Fibroblast of lung (primary cell): Measurements from ENCODE around the gene OR10J5. TPM values are rescaled to one million over a fixed set of nuclear protein-coding genes. Genes with fewer than 3 reads are reported as not detected.

Experiments used
- DNase-seq, 2 donors: peaks; one replicate each; pipeline versions ENCODE4 v3.0.0 to v3.0.0-alpha.2; 2010; ENCODE audit warnings: low read depth in 2 of 2
- H2AFZ ChIP-seq: 2 replicates; pipeline ENCODE4 v1.5.1; 2012; ENCODE audit warnings: low read length, control low read depth, inconsistent platforms
- H3K27ac ChIP-seq: 2 replicates; pipeline ENCODE4 v1.5.1; 2011; ENCODE audit warnings: low read length, control low read depth; ENCODE audit not compliant: insufficient read depth
- H3K27me3 ChIP-seq: 2 replicates; pipeline ENCODE4 v1.5.1; 2011; ENCODE audit warnings: mild to moderate bottlenecking, low read length; ENCODE audit not compliant: control insufficient read depth, insufficient read depth
- H3K36me3 ChIP-seq: 2 replicates; pipeline ENCODE4 v1.5.1; 2011; ENCODE audit warnings: low read length; ENCODE audit not compliant: control insufficient read depth, insufficient read depth
- H3K4me1 ChIP-seq: 2 replicates; pipeline ENCODE4 v1.5.1; 2011; ENCODE audit warnings: low read length; ENCODE audit not compliant: control insufficient read depth, insufficient read depth; ENCODE audit errors: extremely low read depth
- H3K4me2 ChIP-seq: 2 replicates; pipeline ENCODE4 v1.5.1; 2011; ENCODE audit warnings: low read length, control low read depth; ENCODE audit not compliant: insufficient read depth; ENCODE audit errors: extremely low read depth
- H3K4me3 ChIP-seq, 4 experiments: fragments of 200-600 bp in 1 of 4; sonication (generic) in 1 of 4; replicated peaks in 1 of 4; 2 replicates each; pipeline ENCODE4 v1.5.1; 2011 to 2016; ENCODE audit warnings: low read length in 4 of 4, low read depth in 3 of 4, mild to moderate bottlenecking in 3 of 4, control low read depth in 2 of 4, inconsistent platforms in 1 of 4, mixed read lengths in 1 of 4; ENCODE audit not compliant: insufficient read depth in 1 of 4; ENCODE audit errors: control extremely low read depth in 1 of 4
- H3K79me2 ChIP-seq: 2 replicates; pipeline ENCODE4 v1.5.1; 2012; ENCODE audit warnings: mild to moderate bottlenecking, low read length, inconsistent platforms; ENCODE audit not compliant: control insufficient read depth, insufficient read depth
- H3K9ac ChIP-seq: 2 replicates; pipeline ENCODE4 v1.5.1; 2011; ENCODE audit warnings: mild to moderate bottlenecking, low read length, control low read depth; ENCODE audit not compliant: insufficient read depth
- H3K9me3 ChIP-seq: 2 replicates; pipeline ENCODE4 v1.5.1; 2012; ENCODE audit warnings: low read depth, low read length; ENCODE audit not compliant: control insufficient read depth, insufficient read depth
- H4K20me1 ChIP-seq: 2 replicates; pipeline ENCODE4 v1.5.1; 2011; ENCODE audit warnings: low read length; ENCODE audit not compliant: control insufficient read depth, insufficient read depth; ENCODE audit errors: extremely low read depth
- CTCF ChIP-seq, 2 donors: IDR thresholded peaks in 1 of 2; conservative IDR thresholded peaks in 1 of 2; 1 replicate in 1 of 2; 2 replicates in 1 of 2; pipeline ENCODE4 v1.5.1; 2011 to 2012; ENCODE audit warnings: low read length in 2 of 2, control low read depth in 1 of 2, inconsistent platforms in 1 of 2, low read depth in 1 of 2, mild to moderate bottlenecking in 1 of 2
- EZH2 ChIP-seq: IDR thresholded peaks from 2 replicates; pipeline ENCODE4 v1.5.1; 2012; ENCODE audit warnings: low read length, control low read depth, mild to moderate bottlenecking; ENCODE audit errors: missing control alignments
- polyA plus RNA-seq, 2 donors: library from polyadenylated mRNA; depleted of rRNA in 1 of 2; stranded (reverse) in 1 of 2; unstranded in 1 of 2; fragments of >200 nt; gene quantifications; 2 replicates each; pipeline ENCODE4 v1.2.1, GENCODE V29; 2011 to 2012; ENCODE audit warnings: missing spikeins in 1 of 2
- total RNA-seq: library from RNA; depleted of rRNA; stranded (reverse); fragments of >200 nt; gene quantifications from 2 replicates; pipeline ENCODE4 v1.2.1, GENCODE V29; 2014

The OR10J5 gene
- total and polyA plus RNA-seq, 2 donors (not counting 1 experiment from before 2014, with no cell fraction given) = not detected

GRCh38 chr1:159509440-159510228 is 26.2 kb downstream of the OR10J5 start:
- Histone ChIP-seq H4K20me1 (no peaks in the 10 kb centered on the region), H3K4me1 (no peaks in the 10 kb centered on the region), H3K27me3 (no peaks in the 10 kb centered on the region), H3K9ac (no peak overlapping the region), H3K9me3 (no peaks in the 10 kb centered on the region), H3K27ac (no peak overlapping the region), H3K4me3 (no peak overlapping the region), H2AFZ (no peak overlapping the region), H3K79me2 (no peaks in the 10 kb centered on the region), H3K4me2 (no peak overlapping the region), H3K36me3 (no peaks in the 10 kb centered on the region)
- TF ChIP-seq EZH2 (no peak), CTCF (conservative IDR thresholded peaks at IDR 0.05 in 1 of 2, IDR thresholded peaks at IDR 0.05 in 1 of 2; ENCODE audit: low read depth in 1 of 2, low read length in 2 of 2) (no peak)
- no peak for DNase-seq

GRCh38 chr1:159508951-159509350 is 26.9 kb downstream of the OR10J5 start:
- H3K27me3 ChIP-seq = no peaks in the 10 kb centered on the region
- no peaks in the 10 kb centered on the region for H3K4me1 ChIP-seq
- no peak for DNase-seq
- H4K20me1 ChIP-seq = no peaks in the 10 kb centered on the region
- H3K4me3 ChIP-seq = no peak overlapping the region
- no peak overlapping the region for H2AFZ ChIP-seq
- no peak overlapping the region for H3K27ac ChIP-seq
- H3K36me3 ChIP-seq = no peaks in the 10 kb centered on the region
- no peak overlapping the region for H3K9ac ChIP-seq
- no peaks in the 10 kb centered on the region for H3K9me3 ChIP-seq
- TF ChIP-seq CTCF (conservative IDR thresholded peaks at IDR 0.05 in 1 of 2, IDR thresholded peaks at IDR 0.05 in 1 of 2; ENCODE audit: low read depth in 1 of 2, low read length in 2 of 2) (no peak), EZH2 (no peak)
- no peak overlapping the region for H3K4me2 ChIP-seq
- no peaks in the 10 kb centered on the region for H3K79me2 ChIP-seq

- Histone ChIP-seq H3K79me2 (no peaks in the 10 kb centered on the region), H3K27ac (no peak overlapping the region), H3K27me3 (no peaks in the 10 kb centered on the region), H2AFZ (no peak overlapping the region), H3K4me1 (no peaks in the 10 kb centered on the region), H3K9ac (no peak overlapping the region), H3K4me3 (no peak overlapping the region), H4K20me1 (no peaks in the 10 kb centered on the region), H3K36me3 (no peaks in the 10 kb centered on the region), H3K9me3 (no peaks in the 10 kb centered on the region), H3K4me2 (no peak overlapping the region)
- DNase-seq = no peak
- TF ChIP-seq CTCF (conservative IDR thresholded peaks at IDR 0.05 in 1 of 2, IDR thresholded peaks at IDR 0.05 in 1 of 2; ENCODE audit: low read depth in 1 of 2, low read length in 2 of 2) (no peak), EZH2 (no peak)
These were observed 30.1 kb downstream of the OR10J5 start for GRCh38 chr1:159505676-159506075.
